Measurements from ENCODE around the gene ADAM15.

- TF ChIP-seq CTCF (IDR thresholded peaks at IDR 0.05; ENCODE audit: low read depth, low read length) (no peak), POLR2A (IDR thresholded peaks at IDR 0.05; ENCODE audit: extremely low read depth, insufficient read length) (no peak), MAX (IDR thresholded peaks at IDR 0.05; ENCODE audit: low read depth, low read length) (no peak), MYC (IDR thresholded peaks at IDR 0.05; ENCODE audit: low read depth, low read length) (no peak)
Observed at GRCh38 chr1:155105604-155106011, 54.5 kb downstream of the ADAM15 start.
